Measurements from ENCODE around the gene FAM168A.

DNA sequence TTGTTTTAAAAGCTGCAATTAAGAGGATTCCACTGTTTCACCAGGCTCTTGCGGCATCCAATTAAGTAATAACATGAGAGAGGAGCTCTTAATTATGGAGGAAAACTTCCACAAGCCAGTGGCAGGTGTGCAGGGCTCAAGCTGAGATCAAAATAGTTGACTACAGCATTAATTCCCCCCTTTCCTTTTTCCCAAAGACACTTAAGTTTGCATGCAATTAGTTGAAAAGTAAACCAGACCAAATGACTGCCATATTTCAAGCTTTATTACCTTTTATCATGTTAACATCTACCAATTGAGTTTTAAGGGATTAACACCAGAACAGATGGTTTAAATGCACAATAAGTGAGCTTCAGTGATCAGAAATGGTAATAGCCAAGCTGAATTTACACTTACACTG, 32.1 kb downstream of the FAM168A start:
- TF ChIP-seq, protein P1, sequence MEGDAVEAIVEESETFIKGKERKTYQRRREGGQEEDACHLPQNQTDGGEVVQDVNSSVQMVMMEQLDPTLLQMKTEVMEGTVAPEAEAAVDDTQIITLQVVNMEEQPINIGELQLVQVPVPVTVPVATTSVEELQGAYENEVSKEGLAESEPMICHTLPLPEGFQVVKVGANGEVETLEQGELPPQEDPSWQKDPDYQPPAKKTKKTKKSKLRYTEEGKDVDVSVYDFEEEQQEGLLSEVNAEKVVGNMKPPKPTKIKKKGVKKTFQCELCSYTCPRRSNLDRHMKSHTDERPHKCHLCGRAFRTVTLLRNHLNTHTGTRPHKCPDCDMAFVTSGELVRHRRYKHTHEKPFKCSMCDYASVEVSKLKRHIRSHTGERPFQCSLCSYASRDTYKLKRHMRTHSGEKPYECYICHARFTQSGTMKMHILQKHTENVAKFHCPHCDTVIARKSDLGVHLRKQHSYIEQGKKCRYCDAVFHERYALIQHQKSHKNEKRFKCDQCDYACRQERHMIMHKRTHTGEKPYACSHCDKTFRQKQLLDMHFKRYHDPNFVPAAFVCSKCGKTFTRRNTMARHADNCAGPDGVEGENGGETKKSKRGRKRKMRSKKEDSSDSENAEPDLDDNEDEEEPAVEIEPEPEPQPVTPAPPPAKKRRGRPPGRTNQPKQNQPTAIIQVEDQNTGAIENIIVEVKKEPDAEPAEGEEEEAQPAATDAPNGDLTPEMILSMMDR (optimal IDR thresholded peaks at IDR 0.05 in 1 of 3, IDR thresholded peaks at IDR 0.05 in 1 of 3, conservative IDR thresholded peaks at IDR 0.05 in 1 of 3; ENCODE audit: extremely low read depth in 1 of 3, insufficient read depth in 2 of 3, low read length in 3 of 3), result no peak
- no peak for TF ChIP-seq EZH2 (IDR thresholded peaks at IDR 0.05; ENCODE audit: low read length)

Measured in keratinocyte (primary cell).